K562 (cell line): ENCODE measurements around the gene FRK.
"Not testable (repeated sequence)": the region's sequence is repeated elsewhere in the genome, so short reads cannot be mapped to it uniquely, and the experiment has no call there.

Experiments used
- CEBPB ChIP-seq: fragments of 450-650 bp; IDR thresholded peaks from 2 replicates; pipeline ENCODE4 v1.6.1; 2016; ENCODE audit warnings: missing genetic modification characterization, missing compliant biosample characterization
- E2F5 ChIP-seq: sonication (generic); formaldehyde crosslinking; IDR thresholded peaks from 2 replicates; pipeline ENCODE4 v1.8.0; 2022; ENCODE audit warnings: mild to moderate bottlenecking, missing genetic modification reagents
- FOXP1 ChIP-seq: sonication (generic); formaldehyde crosslinking; IDR thresholded peaks from 2 replicates; pipeline ENCODE4 v1.8.0; 2022; ENCODE audit warnings: mild to moderate bottlenecking, missing genetic modification reagents
- GTF2F1 ChIP-seq: IDR thresholded peaks from 2 replicates; pipeline ENCODE4 v1.6.1; 2011; ENCODE audit warnings: low read depth, low read length, improper control_type of control experiment
- IRF1 ChIP-seq: sonication (generic); formaldehyde crosslinking; IDR thresholded peaks from 2 replicates; pipeline ENCODE4 v1.8.0; 2022; ENCODE audit warnings: missing genetic modification reagents, mild to moderate bottlenecking, borderline replicate concordance
- MAX ChIP-seq: sonication (generic); formaldehyde crosslinking; IDR thresholded peaks from 2 replicates; pipeline ENCODE4 v1.9.0; 2022; ENCODE audit warnings: mild to moderate bottlenecking, missing genetic modification reagents
- NR2C2 ChIP-seq, 2 experiments: fragments of 200-800 bp in 1 of 2; sonication (Bioruptor generic) in 1 of 2; sonication (generic) in 1 of 2; formaldehyde crosslinking in 1 of 2; IDR thresholded peaks; 2 replicates each; pipeline versions ENCODE4 v1.6.1 to v1.8.0; 2016 to 2022; ENCODE audit warnings: mild to moderate bottlenecking in 1 of 2, missing compliant biosample characterization in 1 of 2, missing genetic modification characterization in 1 of 2, missing genetic modification reagents in 1 of 2
- RAD21 ChIP-seq, 2 experiments: fragments of 250-450 bp in 1 of 2; fragments of 450-650 bp in 1 of 2; sonication (Bioruptor Pico) in 1 of 2; formaldehyde crosslinking in 1 of 2; IDR thresholded peaks in 1 of 2; conservative IDR thresholded peaks in 1 of 2; 2 replicates each; pipeline versions ENCODE4 v1.4.0 to v1.8.0; 2020 to 2022; ENCODE audit warnings: mild to moderate bottlenecking in 2 of 2, moderate library complexity in 1 of 2
- ZBTB7A ChIP-seq: IDR thresholded peaks from 2 replicates; pipeline ENCODE4 v1.6.1; 2011; ENCODE audit warnings: low read depth, mild to moderate bottlenecking, low read length, moderate library complexity, borderline replicate concordance; ENCODE audit not compliant: control insufficient read depth
- TF ChIP-seq, protein P1 (sequence below): sonication (generic); formaldehyde crosslinking; IDR thresholded peaks from 2 replicates; pipeline ENCODE4 v1.8.0; 2022; ENCODE audit warnings: missing genetic modification reagents, mild to moderate bottlenecking, moderate library complexity, borderline replicate concordance
- TF ChIP-seq, protein P2 (sequence below): fragments of 200-600 bp; sonication (generic); IDR thresholded peaks from one replicate; pipeline ENCODE4 v1.6.1; 2012; ENCODE audit warnings: mild to moderate bottlenecking, low read depth, low read length, inconsistent platforms
- TF ChIP-seq, protein P3 (sequence below), 3 experiments: IDR thresholded peaks in 2 of 3; conservative IDR thresholded peaks in 1 of 3; 2 replicates each; pipeline ENCODE4 v1.5.1; 2011 to 2012; ENCODE audit warnings: low read length in 3 of 3, mild to moderate bottlenecking in 3 of 3, control low read depth in 2 of 3, improper control_type of control experiment in 1 of 3, inconsistent platforms in 1 of 3, low read depth in 1 of 3, mixed read lengths in 1 of 3, moderate library complexity in 1 of 3; ENCODE audit not compliant: insufficient read depth in 2 of 3

DNA sequence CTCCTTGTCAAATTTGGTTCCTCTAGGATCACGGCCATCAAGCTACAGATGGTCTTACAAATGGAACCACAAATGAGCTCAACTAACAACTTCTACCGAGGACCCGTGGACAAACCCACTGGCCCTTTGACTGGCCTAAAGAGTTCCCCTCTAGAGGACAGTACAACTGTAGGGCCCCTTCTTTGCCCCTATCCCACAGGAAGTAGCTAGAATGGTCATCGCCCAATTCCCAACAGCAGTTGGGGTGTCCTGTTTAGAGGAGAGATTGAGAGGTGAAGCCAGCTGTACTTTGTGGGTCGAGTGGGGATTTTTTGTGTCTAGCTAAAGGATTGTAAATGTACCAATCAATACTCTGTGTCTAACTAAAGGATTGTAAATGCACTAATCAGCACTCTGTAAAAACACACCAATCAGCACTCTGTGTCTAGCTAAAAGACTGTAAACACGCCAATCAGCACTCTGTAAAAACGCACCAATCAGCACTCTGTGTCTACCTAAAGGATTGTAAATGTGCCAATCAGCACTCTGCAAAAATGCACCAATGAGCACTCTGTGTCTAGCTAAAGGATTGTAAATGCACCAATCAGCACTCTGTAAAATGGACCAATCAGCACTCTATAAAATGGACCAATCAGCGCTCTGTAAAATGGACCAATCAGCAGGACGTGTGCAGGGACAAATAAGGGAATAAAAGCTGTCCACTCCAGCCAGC lies 35.5 kb upstream of the FRK start:
- TF ChIP-seq CEBPB (tag); E2F5 (CRISPR knock-in tag); ZBTB7A; FOXP1 (CRISPR knock-in tag); MAX (CRISPR knock-in tag); GTF2F1; RAD21 (CRISPR knock-in tag; conservative IDR thresholded peaks at IDR 0.05 in 1 of 2, IDR thresholded peaks at IDR 0.05 in 1 of 2); IRF1 (CRISPR knock-in tag); NR2C2 (CRISPR knock-in tag; IDR thresholded peaks at IDR 0.05); NR2C2 (tag; IDR thresholded peaks at IDR 0.05): not testable (repeated sequence)
- TF ChIP-seq, protein P1, sequence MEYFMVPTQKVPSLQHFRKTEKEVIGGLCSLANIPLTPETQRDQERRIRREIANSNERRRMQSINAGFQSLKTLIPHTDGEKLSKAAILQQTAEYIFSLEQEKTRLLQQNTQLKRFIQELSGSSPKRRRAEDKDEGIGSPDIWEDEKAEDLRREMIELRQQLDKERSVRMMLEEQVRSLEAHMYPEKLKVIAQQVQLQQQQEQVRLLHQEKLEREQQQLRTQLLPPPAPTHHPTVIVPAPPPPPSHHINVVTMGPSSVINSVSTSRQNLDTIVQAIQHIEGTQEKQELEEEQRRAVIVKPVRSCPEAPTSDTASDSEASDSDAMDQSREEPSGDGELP (CRISPR knock-in tag), result not testable (repeated sequence)
- TF ChIP-seq, protein P2, sequence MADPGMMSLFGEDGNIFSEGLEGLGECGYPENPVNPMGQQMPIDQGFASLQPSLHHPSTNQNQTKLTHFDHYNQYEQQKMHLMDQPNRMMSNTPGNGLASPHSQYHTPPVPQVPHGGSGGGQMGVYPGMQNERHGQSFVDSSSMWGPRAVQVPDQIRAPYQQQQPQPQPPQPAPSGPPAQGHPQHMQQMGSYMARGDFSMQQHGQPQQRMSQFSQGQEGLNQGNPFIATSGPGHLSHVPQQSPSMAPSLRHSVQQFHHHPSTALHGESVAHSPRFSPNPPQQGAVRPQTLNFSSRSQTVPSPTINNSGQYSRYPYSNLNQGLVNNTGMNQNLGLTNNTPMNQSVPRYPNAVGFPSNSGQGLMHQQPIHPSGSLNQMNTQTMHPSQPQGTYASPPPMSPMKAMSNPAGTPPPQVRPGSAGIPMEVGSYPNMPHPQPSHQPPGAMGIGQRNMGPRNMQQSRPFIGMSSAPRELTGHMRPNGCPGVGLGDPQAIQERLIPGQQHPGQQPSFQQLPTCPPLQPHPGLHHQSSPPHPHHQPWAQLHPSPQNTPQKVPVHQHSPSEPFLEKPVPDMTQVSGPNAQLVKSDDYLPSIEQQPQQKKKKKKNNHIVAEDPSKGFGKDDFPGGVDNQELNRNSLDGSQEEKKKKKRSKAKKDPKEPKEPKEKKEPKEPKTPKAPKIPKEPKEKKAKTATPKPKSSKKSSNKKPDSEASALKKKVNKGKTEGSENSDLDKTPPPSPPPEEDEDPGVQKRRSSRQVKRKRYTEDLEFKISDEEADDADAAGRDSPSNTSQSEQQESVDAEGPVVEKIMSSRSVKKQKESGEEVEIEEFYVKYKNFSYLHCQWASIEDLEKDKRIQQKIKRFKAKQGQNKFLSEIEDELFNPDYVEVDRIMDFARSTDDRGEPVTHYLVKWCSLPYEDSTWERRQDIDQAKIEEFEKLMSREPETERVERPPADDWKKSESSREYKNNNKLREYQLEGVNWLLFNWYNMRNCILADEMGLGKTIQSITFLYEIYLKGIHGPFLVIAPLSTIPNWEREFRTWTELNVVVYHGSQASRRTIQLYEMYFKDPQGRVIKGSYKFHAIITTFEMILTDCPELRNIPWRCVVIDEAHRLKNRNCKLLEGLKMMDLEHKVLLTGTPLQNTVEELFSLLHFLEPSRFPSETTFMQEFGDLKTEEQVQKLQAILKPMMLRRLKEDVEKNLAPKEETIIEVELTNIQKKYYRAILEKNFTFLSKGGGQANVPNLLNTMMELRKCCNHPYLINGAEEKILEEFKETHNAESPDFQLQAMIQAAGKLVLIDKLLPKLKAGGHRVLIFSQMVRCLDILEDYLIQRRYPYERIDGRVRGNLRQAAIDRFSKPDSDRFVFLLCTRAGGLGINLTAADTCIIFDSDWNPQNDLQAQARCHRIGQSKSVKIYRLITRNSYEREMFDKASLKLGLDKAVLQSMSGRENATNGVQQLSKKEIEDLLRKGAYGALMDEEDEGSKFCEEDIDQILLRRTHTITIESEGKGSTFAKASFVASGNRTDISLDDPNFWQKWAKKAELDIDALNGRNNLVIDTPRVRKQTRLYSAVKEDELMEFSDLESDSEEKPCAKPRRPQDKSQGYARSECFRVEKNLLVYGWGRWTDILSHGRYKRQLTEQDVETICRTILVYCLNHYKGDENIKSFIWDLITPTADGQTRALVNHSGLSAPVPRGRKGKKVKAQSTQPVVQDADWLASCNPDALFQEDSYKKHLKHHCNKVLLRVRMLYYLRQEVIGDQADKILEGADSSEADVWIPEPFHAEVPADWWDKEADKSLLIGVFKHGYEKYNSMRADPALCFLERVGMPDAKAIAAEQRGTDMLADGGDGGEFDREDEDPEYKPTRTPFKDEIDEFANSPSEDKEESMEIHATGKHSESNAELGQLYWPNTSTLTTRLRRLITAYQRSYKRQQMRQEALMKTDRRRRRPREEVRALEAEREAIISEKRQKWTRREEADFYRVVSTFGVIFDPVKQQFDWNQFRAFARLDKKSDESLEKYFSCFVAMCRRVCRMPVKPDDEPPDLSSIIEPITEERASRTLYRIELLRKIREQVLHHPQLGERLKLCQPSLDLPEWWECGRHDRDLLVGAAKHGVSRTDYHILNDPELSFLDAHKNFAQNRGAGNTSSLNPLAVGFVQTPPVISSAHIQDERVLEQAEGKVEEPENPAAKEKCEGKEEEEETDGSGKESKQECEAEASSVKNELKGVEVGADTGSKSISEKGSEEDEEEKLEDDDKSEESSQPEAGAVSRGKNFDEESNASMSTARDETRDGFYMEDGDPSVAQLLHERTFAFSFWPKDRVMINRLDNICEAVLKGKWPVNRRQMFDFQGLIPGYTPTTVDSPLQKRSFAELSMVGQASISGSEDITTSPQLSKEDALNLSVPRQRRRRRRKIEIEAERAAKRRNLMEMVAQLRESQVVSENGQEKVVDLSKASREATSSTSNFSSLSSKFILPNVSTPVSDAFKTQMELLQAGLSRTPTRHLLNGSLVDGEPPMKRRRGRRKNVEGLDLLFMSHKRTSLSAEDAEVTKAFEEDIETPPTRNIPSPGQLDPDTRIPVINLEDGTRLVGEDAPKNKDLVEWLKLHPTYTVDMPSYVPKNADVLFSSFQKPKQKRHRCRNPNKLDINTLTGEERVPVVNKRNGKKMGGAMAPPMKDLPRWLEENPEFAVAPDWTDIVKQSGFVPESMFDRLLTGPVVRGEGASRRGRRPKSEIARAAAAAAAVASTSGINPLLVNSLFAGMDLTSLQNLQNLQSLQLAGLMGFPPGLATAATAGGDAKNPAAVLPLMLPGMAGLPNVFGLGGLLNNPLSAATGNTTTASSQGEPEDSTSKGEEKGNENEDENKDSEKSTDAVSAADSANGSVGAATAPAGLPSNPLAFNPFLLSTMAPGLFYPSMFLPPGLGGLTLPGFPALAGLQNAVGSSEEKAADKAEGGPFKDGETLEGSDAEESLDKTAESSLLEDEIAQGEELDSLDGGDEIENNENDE, result not testable (repeated sequence)
- TF ChIP-seq, protein P3, sequence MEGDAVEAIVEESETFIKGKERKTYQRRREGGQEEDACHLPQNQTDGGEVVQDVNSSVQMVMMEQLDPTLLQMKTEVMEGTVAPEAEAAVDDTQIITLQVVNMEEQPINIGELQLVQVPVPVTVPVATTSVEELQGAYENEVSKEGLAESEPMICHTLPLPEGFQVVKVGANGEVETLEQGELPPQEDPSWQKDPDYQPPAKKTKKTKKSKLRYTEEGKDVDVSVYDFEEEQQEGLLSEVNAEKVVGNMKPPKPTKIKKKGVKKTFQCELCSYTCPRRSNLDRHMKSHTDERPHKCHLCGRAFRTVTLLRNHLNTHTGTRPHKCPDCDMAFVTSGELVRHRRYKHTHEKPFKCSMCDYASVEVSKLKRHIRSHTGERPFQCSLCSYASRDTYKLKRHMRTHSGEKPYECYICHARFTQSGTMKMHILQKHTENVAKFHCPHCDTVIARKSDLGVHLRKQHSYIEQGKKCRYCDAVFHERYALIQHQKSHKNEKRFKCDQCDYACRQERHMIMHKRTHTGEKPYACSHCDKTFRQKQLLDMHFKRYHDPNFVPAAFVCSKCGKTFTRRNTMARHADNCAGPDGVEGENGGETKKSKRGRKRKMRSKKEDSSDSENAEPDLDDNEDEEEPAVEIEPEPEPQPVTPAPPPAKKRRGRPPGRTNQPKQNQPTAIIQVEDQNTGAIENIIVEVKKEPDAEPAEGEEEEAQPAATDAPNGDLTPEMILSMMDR (IDR thresholded peaks at IDR 0.05 in 2 of 3, conservative IDR thresholded peaks at IDR 0.05 in 1 of 3; ENCODE audit: insufficient read depth in 2 of 3, low read depth in 1 of 3, low read length in 3 of 3), result not testable (repeated sequence)
